WI38 (cell line): ENCODE data around the gene SEC61A2.
A peak's percentile ranks its signal among the peaks of the same experiment; 100 is the strongest.
"Not testable (repeated sequence)": the region's sequence is repeated elsewhere in the genome, so short reads cannot be mapped to it uniquely, and the experiment has no call there.

Experiments used
- H3K4me3 ChIP-seq: 2 replicates; pipeline ENCODE4 v1.5.1; 2011; ENCODE audit warnings: low read depth, mild to moderate bottlenecking, control low read depth, low read length
- CTCF ChIP-seq: IDR thresholded peaks from 2 replicates; pipeline ENCODE4 v1.5.1; 2012; ENCODE audit warnings: low read depth, mild to moderate bottlenecking, control low read depth, low read length

SEC61A2 gene

GRCh38 chr10:12129222-12130111, at the start of gene SEC61A2:
SEC61A2 (plus strand) TSS chr10:12129677; CDS start chr10:12129788, 111 bp downstream.
- H3K4me3 ChIP-seq: peak within 1 kb of the TSS; percentile 88
- TF ChIP-seq CTCF: no peak

GRCh38 chr10:12081470-12081869, 48.0 kb upstream of the SEC61A2 start:
- no peak overlapping the region for H3K4me3 ChIP-seq
- no peak for TF ChIP-seq CTCF

- no peak for TF ChIP-seq CTCF
- no peak overlapping the region for H3K4me3 ChIP-seq
Measured at GRCh38 chr10:12081879-12082557, 47.5 kb upstream of the SEC61A2 start.

GRCh38 chr10:12088919-12089318, 40.6 kb upstream of the SEC61A2 start:
- H3K4me3 ChIP-seq: no peak overlapping the region
- TF ChIP-seq CTCF: no peak

- H3K4me3 ChIP-seq: no peak overlapping the region
- no peak for TF ChIP-seq CTCF
Measured at GRCh38 chr10:12091421-12091820, 38.1 kb upstream of the SEC61A2 start.

GRCh38 chr10:12097361-12097760, 32.1 kb upstream of the SEC61A2 start:
- not testable (repeated sequence) for H3K4me3 ChIP-seq

GRCh38 chr10:12097791-12098190, 31.7 kb upstream of the SEC61A2 start:
- TF ChIP-seq CTCF: no peak
- no peak overlapping the region for H3K4me3 ChIP-seq
